GM12878 (cell line): Measurements from ENCODE around the gene TGM2. TPM values are rescaled to one million over a fixed set of nuclear protein-coding genes. Genes with fewer than 3 reads are reported as not detected.

Experiments
- ATAC-seq: fragments of 200-7000 bp; cut with Tn5 transposase; 3 replicates; pipeline ENCODE4 v1.9.1; 2020; ENCODE audit warnings: mild to moderate bottlenecking, moderate library complexity
- BruUV-seq: library from RNA; stranded (reverse); fragments of 400-500 nt; replicated peaks from 2 replicates; lab custom pipeline; 2021; lab: Mats Ljungman, UMichigan
- CTCF ChIA-PET: fragments of 300-600 bp; sonication (Branson Sonifier 250); formaldehyde crosslinking; extraction: SDS; loops from one replicate; lab custom pipeline; 2021; ENCODE audit warnings: inconsistent platforms; lab: Yijun Ruan, JAX
- POLR2A ChIA-PET: fragments of 350-600 bp; formaldehyde crosslinking; extraction: SDS; loops from one replicate; lab custom pipeline; 2021; ENCODE audit warnings: inconsistent platforms; lab: Charles Lee
- RAD21 ChIA-PET: fragments of 300-600 bp; sonication (Branson Sonifier 250); formaldehyde crosslinking; loops from one replicate; lab custom pipeline; 2023; ENCODE audit warnings: antibody characterized with exemption; ENCODE audit not compliant: unreplicated experiment; lab: Charles Lee
- SMC1A ChIA-PET: fragments of 300-600 bp; sonication (Branson Sonifier 250); formaldehyde crosslinking; loops from one replicate; lab custom pipeline; 2023; ENCODE audit not compliant: unreplicated experiment, uncharacterized antibody; lab: Charles Lee
- DNase-seq: peaks from one replicate; pipeline ENCODE4 v3.0.0-alpha.2; 2011; ENCODE audit warnings: low read depth, low spot score
- FAIRE-seq: peaks from 3 replicates; lab custom pipeline; 2011; peaks lifted over from hg19 to GRCh38; lab: Jason Lieb, UNC
- H2AFZ ChIP-seq: 2 replicates; pipeline ENCODE4 v1.6.0; 2011; ENCODE audit warnings: low read depth, low read length, control low read depth; ENCODE audit not compliant: control insufficient read depth
- H3K27ac ChIP-seq: 2 replicates; pipeline ENCODE4 v1.5.1; 2011; ENCODE audit warnings: control low read depth; ENCODE audit not compliant: control insufficient read depth, insufficient read depth
- H3K27me3 ChIP-seq, 2 experiments: replicated peaks in 1 of 2; 2 replicates each; pipeline versions ENCODE4 v1.6.0 to v1.6.1; 2011; ENCODE audit warnings: low read length in 1 of 2; ENCODE audit not compliant: control insufficient read depth in 2 of 2, insufficient read depth in 2 of 2
- H3K36me3 ChIP-seq, 2 experiments: 2 replicates each; pipeline ENCODE4 v1.5.1; 2011; ENCODE audit warnings: low read length in 1 of 2; ENCODE audit not compliant: control insufficient read depth in 2 of 2, insufficient read depth in 2 of 2
- H3K4me1 ChIP-seq: 2 replicates; pipeline ENCODE4 v1.6.1; 2011; ENCODE audit warnings: mild to moderate bottlenecking, low read length, moderate library complexity, mixed read lengths; ENCODE audit not compliant: control insufficient read depth, insufficient read depth
- H3K4me2 ChIP-seq: 2 replicates; pipeline ENCODE4 v1.6.0; 2011; ENCODE audit warnings: control low read depth; ENCODE audit not compliant: control insufficient read depth, insufficient read depth
- H3K4me3 ChIP-seq: fragments of 200-600 bp; sonication (generic); 2 replicates; pipeline ENCODE4 v1.5.1; 2016
- H3K79me2 ChIP-seq: 2 replicates; pipeline ENCODE4 v1.6.0; 2011; ENCODE audit warnings: low read length; ENCODE audit not compliant: control insufficient read depth, insufficient read depth
- H3K9ac ChIP-seq: 2 replicates; pipeline ENCODE4 v1.8.0; 2011; ENCODE audit warnings: low read length, control low read depth, mixed read lengths; ENCODE audit not compliant: control insufficient read depth, insufficient read depth
- H3K9me3 ChIP-seq: replicated peaks from 3 replicates; pipeline ENCODE4 v1.5.1; 2011; ENCODE audit warnings: mild to moderate bottlenecking, low read length; ENCODE audit not compliant: control insufficient read depth, insufficient read depth
- H4K20me1 ChIP-seq: 2 replicates; pipeline ENCODE4 v1.6.0; 2011; ENCODE audit not compliant: control insufficient read depth, insufficient read depth
- ASH2L ChIP-seq: fragments of 300-600, 200-600 bp; sonication (generic); IDR thresholded peaks from 2 replicates; pipeline ENCODE4 v1.6.1; 2017; ENCODE audit warnings: low read depth, mild to moderate bottlenecking, borderline replicate concordance
- ATF2 ChIP-seq: IDR thresholded peaks from 2 replicates; pipeline ENCODE4 v1.6.1; 2012; ENCODE audit warnings: low read length, inconsistent platforms
- BMI1 ChIP-seq: fragments of 450-650 bp; IDR thresholded peaks from 2 replicates; pipeline ENCODE4 v1.6.1; 2016; ENCODE audit warnings: mild to moderate bottlenecking, moderate library complexity, borderline replicate concordance
- CHD1 ChIP-seq: IDR thresholded peaks from 2 replicates; pipeline ENCODE4 v1.6.1; 2012; ENCODE audit warnings: low read depth, low read length, improper control_type of control experiment
- E4F1 ChIP-seq: fragments of 450-650 bp; IDR thresholded peaks from 2 replicates; pipeline ENCODE4 v1.6.1; 2018; ENCODE audit warnings: borderline replicate concordance, mild to moderate bottlenecking; ENCODE audit not compliant: partially characterized antibody
- FOXM1 ChIP-seq: IDR thresholded peaks from 2 replicates; pipeline ENCODE4 v1.6.1; 2012; ENCODE audit warnings: low read depth, mild to moderate bottlenecking, inconsistent platforms, low read length, moderate library complexity
- HDAC2 ChIP-seq: fragments of 200-600 bp; sonication (generic); IDR thresholded peaks from 2 replicates; pipeline ENCODE4 v1.6.1; 2017
- IKZF2 ChIP-seq, 2 experiments: fragments of 450-650 bp; IDR thresholded peaks; 2 replicates each; pipeline ENCODE4 v1.6.1; 2017; ENCODE audit warnings: mild to moderate bottlenecking in 2 of 2, moderate library complexity in 2 of 2
- MAX ChIP-seq: IDR thresholded peaks from 2 replicates; pipeline ENCODE4 v1.6.1; 2012; ENCODE audit warnings: low read depth, low read length, improper control_type of control experiment
- MEF2A ChIP-seq: IDR thresholded peaks from 2 replicates; pipeline ENCODE4 v1.6.1; 2011; ENCODE audit warnings: low read depth, mild to moderate bottlenecking, low read length, moderate library complexity; ENCODE audit not compliant: insufficient read depth
- MEF2B ChIP-seq: fragments of 450-650 bp; IDR thresholded peaks from 2 replicates; pipeline ENCODE4 v1.6.1; 2018; ENCODE audit warnings: mild to moderate bottlenecking, moderate library complexity; ENCODE audit not compliant: partially characterized antibody, poor library complexity, severe bottlenecking
- MLLT1 ChIP-seq: fragments of 450-650 bp; IDR thresholded peaks from 2 replicates; pipeline ENCODE4 v1.6.1; 2016; ENCODE audit warnings: mild to moderate bottlenecking
- MYB ChIP-seq: fragments of 150-350 bp; IDR thresholded peaks from 2 replicates; pipeline ENCODE4 v1.6.1; 2014; ENCODE audit warnings: mild to moderate bottlenecking, low read depth, low read length, borderline replicate concordance
- PKNOX1 ChIP-seq: fragments of 450-650 bp; IDR thresholded peaks from 2 replicates; pipeline ENCODE4 v1.6.1; 2016; ENCODE audit warnings: mild to moderate bottlenecking
- PML ChIP-seq: IDR thresholded peaks from 2 replicates; pipeline ENCODE4 v1.6.1; 2012; ENCODE audit warnings: low read length, inconsistent platforms
- STAT3 ChIP-seq: IDR thresholded peaks from 2 replicates; pipeline ENCODE4 v1.6.1; 2011; ENCODE audit warnings: low read depth, low read length, improper control_type of control experiment
- TCF3 ChIP-seq: IDR thresholded peaks from 2 replicates; pipeline ENCODE4 v1.6.1; 2012; ENCODE audit warnings: low read depth, mild to moderate bottlenecking, low read length, borderline replicate concordance; ENCODE audit not compliant: insufficient read depth
- WGBS: methylation state at CpG from one replicate; pipeline ENCODE4 v1.1.6; 2016; ENCODE audit warnings: low lambda C conversion rate; ENCODE audit not compliant: insufficient replicate concordance, insufficient coverage; ENCODE audit errors: missing lambda C conversion rate; 5-methylcytosine and 5-hydroxymethylcytosine counted together
- in situ Hi-C: fragments of 300-500 bp; cut with MboI; formaldehyde crosslinking; loops from 9 replicates; pipeline ENCODE4 v1.14.3; 2018; ENCODE audit warnings: mixed read lengths
- intact Hi-C: fragments of 100-400 bp; cut with micrococcal nuclease; formaldehyde crosslinking; loops from one replicate; pipeline ENCODE4 v1.14.2; 2022; ENCODE audit not compliant: unreplicated experiment
- polyA plus RNA-seq, 11 experiments: library from polyadenylated mRNA; depleted of rRNA in 4 of 11; unstranded in 6 of 11; stranded (reverse) in 5 of 11; fragments of >200 nt; fragmentation: Nextera tagmentation in 4 of 11; fragmentation: Illumina TruSeq in 1 of 11; extraction: Ambion mirVana in 4 of 11; extraction: Trizol in 1 of 11; gene quantifications; 1 replicate in 1 of 11; 2 replicates in 10 of 11; pipeline versions ENCODE4 v1.2.1 to v1.2.3, GENCODE V29; 2011 to 2016; ENCODE audit warnings: inconsistent platforms in 2 of 11, missing spikeins in 2 of 11, low read depth in 1 of 11
- total RNA-seq, 4 experiments: library from RNA; depleted of rRNA in 3 of 4; stranded (reverse); fragments of >200 nt in 3 of 4; fragmentation: Illumina TruSeq in 1 of 4; extraction: Trizol in 1 of 4; gene quantifications; 2 replicates each; pipeline versions ENCODE4 v1.2.1 to v1.2.3, GENCODE V29; 2013 to 2021

The TGM2 gene
- total and polyA plus RNA-seq, 10 of the 15 experiments (the other 5 are each of a cell fraction or from before 2014, with no cell fraction given) = 0.11 to 1.9 (median 0.51) TPM

- H3K9ac ChIP-seq = no peak overlapping the region
- ChIA-PET SMC1A (interaction anchor here (0.9 to 2.7 kb wide), 2 partner anchors 8 to 12 kb away, joined by 4 to 11 read pairs; no protein-coding TSS in a partner anchor), CTCF (interaction anchor here (2.1 to 5.1 kb wide), 2 partner anchors 11 to 136 kb away, joined by 8 to 27 read pairs; no protein-coding TSS in a partner anchor), POLR2A (no interaction called here)
- no peak overlapping the region for H3K27ac ChIP-seq
- H3K79me2 ChIP-seq = no peaks in the 10 kb centered on the region
- no peak overlapping the region for H2AFZ ChIP-seq
- in situ Hi-C loops = loop anchor here (5.0 kb wide), 1 partner anchor 153 kb away; no protein-coding TSS in a partner anchor
- no peaks in the 10 kb centered on the region for H3K9me3 ChIP-seq
- no peaks in the 10 kb centered on the region; a peak in 1 of 4 replicates for H3K27me3 ChIP-seq
- H3K36me3 ChIP-seq = no peaks in the 10 kb centered on the region
- no peak overlapping the region for H3K4me3 ChIP-seq
- TF ChIP-seq PKNOX1 (no peak), ATF2 (no peak), MEF2B (no peak), TCF3 (no peak), ASH2L (no peak), BMI1 (no peak), MEF2A (no peak), HDAC2 (no peak), MAX (no peak), IKZF2 (IDR thresholded peaks at IDR 0.05) (no peak), STAT3 (no peak), CHD1 (no peak), MYB (no peak), FOXM1 (no peak), E4F1 (no peak), PML (no peak), MLLT1 (no peak)
- TF ChIP-seq, all 136 proteins: peak for 0
- no peak overlapping the region for H3K4me2 ChIP-seq
- no peaks in the 10 kb centered on the region for H4K20me1 ChIP-seq
- intact Hi-C loops = no loop called here
- RAD21 ChIA-PET = interaction anchor here (1.7 kb wide), 1 partner anchor 12 kb away, joined by 3 read pairs; no protein-coding TSS in a partner anchor
- no peak for FAIRE-seq
- 44% methylated on average over 3 of the region's 3 CpGs for WGBS
- H3K4me1 ChIP-seq = no peaks in the 10 kb centered on the region
- ATAC-seq = no peak
- no peak for DNase-seq
- BruUV-seq = no TSS peak
Measured at GRCh38 chr20:38209736-38210405, 44.8 kb upstream of the TGM2 start.
